ENCODE data around the gene SKI.

SKI gene

GRCh38 chr1:2316451-2316961 lies 88.4 kb downstream of the SKI start:
- H3K4me2 ChIP-seq (ENCODE audit: low read length), result peak overlapping the region; percentile 44
- H3K27me3 ChIP-seq (ENCODE audit: control insufficient read depth, insufficient read depth, low read length), result no peaks in the 10 kb centered on the region
- H3K4me1 ChIP-seq (ENCODE audit: control insufficient read depth, insufficient read depth, low read length), result peaks cover 59% of the 10 kb centered on the region
- H3K36me3 ChIP-seq (ENCODE audit: insufficient read depth, low read length), result no peaks in the 10 kb centered on the region
- peak overlapping the region; percentile 56 for H3K9ac ChIP-seq (ENCODE audit: low read depth, low read length)
- H3K9me3 ChIP-seq (replicated peaks; ENCODE audit: low read length), result no peaks in the 10 kb centered on the region
- H3K4me3 ChIP-seq (ENCODE audit: low read length), result no peak overlapping the region

- Histone ChIP-seq H3K4me1 (ENCODE audit: control insufficient read depth, insufficient read depth, low read length) (peaks cover 59% of the 10 kb centered on the region), H3K9me3 (replicated peaks; ENCODE audit: low read length) (no peaks in the 10 kb centered on the region), H3K36me3 (ENCODE audit: insufficient read depth, low read length) (no peaks in the 10 kb centered on the region), H3K9ac (ENCODE audit: low read depth, low read length) (no peak overlapping the region), H3K4me3 (ENCODE audit: low read length) (no peak overlapping the region), H3K27me3 (ENCODE audit: control insufficient read depth, insufficient read depth, low read length) (no peaks in the 10 kb centered on the region), H3K4me2 (ENCODE audit: low read length) (no peak overlapping the region)
These were observed 89.3 kb downstream of the SKI start for GRCh38 chr1:2317230-2318065.

- Histone ChIP-seq H3K4me2 (ENCODE audit: low read length) (no peak overlapping the region), H3K4me3 (ENCODE audit: low read length) (no peak overlapping the region), H3K27me3 (ENCODE audit: control insufficient read depth, insufficient read depth, low read length) (peaks cover 8% of the 10 kb centered on the region), H3K9me3 (replicated peaks; ENCODE audit: low read length) (no peaks in the 10 kb centered on the region), H3K36me3 (ENCODE audit: insufficient read depth, low read length) (no peaks in the 10 kb centered on the region), H3K9ac (ENCODE audit: low read depth, low read length) (no peak overlapping the region), H3K4me1 (ENCODE audit: control insufficient read depth, insufficient read depth, low read length) (peaks cover 55% of the 10 kb centered on the region)
These were observed 90.5 kb downstream of the SKI start for GRCh38 chr1:2318314-2319278.

GRCh38 chr1:2319291-2319690 lies 91.2 kb downstream of the SKI start:
- Histone ChIP-seq H3K4me2 (ENCODE audit: low read length) (no peak overlapping the region), H3K4me1 (ENCODE audit: control insufficient read depth, insufficient read depth, low read length) (peaks cover 48% of the 10 kb centered on the region), H3K9ac (ENCODE audit: low read depth, low read length) (no peak overlapping the region), H3K27me3 (ENCODE audit: control insufficient read depth, insufficient read depth, low read length) (peaks cover 12% of the 10 kb centered on the region), H3K4me3 (ENCODE audit: low read length) (no peak overlapping the region), H3K36me3 (ENCODE audit: insufficient read depth, low read length) (no peaks in the 10 kb centered on the region), H3K9me3 (replicated peaks; ENCODE audit: low read length) (no peaks in the 10 kb centered on the region)

GRCh38 chr1:2320006-2320405 lies 91.9 kb downstream of the SKI start:
- Histone ChIP-seq H3K36me3 (ENCODE audit: insufficient read depth, low read length) (no peaks in the 10 kb centered on the region), H3K27me3 (ENCODE audit: control insufficient read depth, insufficient read depth, low read length) (peaks cover 17% of the 10 kb centered on the region), H3K9me3 (replicated peaks; ENCODE audit: low read length) (no peaks in the 10 kb centered on the region), H3K4me1 (ENCODE audit: control insufficient read depth, insufficient read depth, low read length) (peaks cover 46% of the 10 kb centered on the region), H3K9ac (ENCODE audit: low read depth, low read length) (no peak overlapping the region), H3K4me2 (ENCODE audit: low read length) (no peak overlapping the region), H3K4me3 (ENCODE audit: low read length) (no peak overlapping the region)

GRCh38 chr1:2320760-2321667 lies 92.9 kb downstream of the SKI start:
- peak overlapping the region; percentile 79 for H3K9ac ChIP-seq (ENCODE audit: low read depth, low read length)
- H3K4me3 ChIP-seq (ENCODE audit: low read length), result no peak overlapping the region
- H3K36me3 ChIP-seq (ENCODE audit: insufficient read depth, low read length), result no peaks in the 10 kb centered on the region
- peaks cover 37% of the 10 kb centered on the region for H3K4me1 ChIP-seq (ENCODE audit: control insufficient read depth, insufficient read depth, low read length)
- peaks cover 17% of the 10 kb centered on the region for H3K27me3 ChIP-seq (ENCODE audit: control insufficient read depth, insufficient read depth, low read length)
- peak overlapping the region; percentile 72 for H3K4me2 ChIP-seq (ENCODE audit: low read length)
- H3K9me3 ChIP-seq (replicated peaks; ENCODE audit: low read length), result no peaks in the 10 kb centered on the region

- peak overlapping the region; percentile 72 for H3K4me2 ChIP-seq (ENCODE audit: low read length)
- no peaks in the 10 kb centered on the region for H3K9me3 ChIP-seq (replicated peaks; ENCODE audit: low read length)
- peaks cover 26% of the 10 kb centered on the region for H3K4me1 ChIP-seq (ENCODE audit: control insufficient read depth, insufficient read depth, low read length)
- no peaks in the 10 kb centered on the region for H3K36me3 ChIP-seq (ENCODE audit: insufficient read depth, low read length)
- H3K4me3 ChIP-seq (ENCODE audit: low read length), result peak overlapping the region; percentile 36
- H3K27me3 ChIP-seq (ENCODE audit: control insufficient read depth, insufficient read depth, low read length), result peaks cover 17% of the 10 kb centered on the region
- H3K9ac ChIP-seq (ENCODE audit: low read depth, low read length), result peak overlapping the region; percentile 79
These were observed 94.0 kb downstream of the SKI start for GRCh38 chr1:2322065-2322571.

GRCh38 chr1:2322581-2323211 lies 94.6 kb downstream of the SKI start:
- Histone ChIP-seq H3K4me2 (ENCODE audit: low read length) (peak overlapping the region; percentile 72), H3K4me1 (ENCODE audit: control insufficient read depth, insufficient read depth, low read length) (peaks cover 25% of the 10 kb centered on the region), H3K9me3 (replicated peaks; ENCODE audit: low read length) (no peaks in the 10 kb centered on the region), H3K27me3 (ENCODE audit: control insufficient read depth, insufficient read depth, low read length) (peaks cover 17% of the 10 kb centered on the region), H3K4me3 (ENCODE audit: low read length) (peak overlapping the region; percentile 36), H3K36me3 (ENCODE audit: insufficient read depth, low read length) (no peaks in the 10 kb centered on the region), H3K9ac (ENCODE audit: low read depth, low read length) (peak overlapping the region; percentile 79)

- H3K27me3 ChIP-seq (ENCODE audit: control insufficient read depth, insufficient read depth, low read length), result peaks cover 17% of the 10 kb centered on the region
- H3K4me2 ChIP-seq (ENCODE audit: low read length), result no peak overlapping the region
- no peak overlapping the region for H3K9ac ChIP-seq (ENCODE audit: low read depth, low read length)
- no peaks in the 10 kb centered on the region for H3K36me3 ChIP-seq (ENCODE audit: insufficient read depth, low read length)
- H3K4me3 ChIP-seq (ENCODE audit: low read length), result no peak overlapping the region
- H3K9me3 ChIP-seq (replicated peaks; ENCODE audit: low read length), result no peaks in the 10 kb centered on the region
- peaks cover 25% of the 10 kb centered on the region for H3K4me1 ChIP-seq (ENCODE audit: control insufficient read depth, insufficient read depth, low read length)
These were observed 95.4 kb downstream of the SKI start for GRCh38 chr1:2323451-2323974.
